ENCODE data around the gene FOLR3. TPM values are rescaled to one million over a fixed set of nuclear protein-coding genes. Genes with fewer than 3 reads are reported as not detected.
"Not testable (repeated sequence)": the region's sequence is repeated elsewhere in the genome, so short reads cannot be mapped to it uniquely, and the experiment has no call there.

Gene FOLR3
- total RNA-seq, 1 donor from 2014 or later, result not detected

GRCh38 chr11:72172043-72172442 is 36.5 kb downstream of the FOLR3 start:
- H3K36me3 Mint-ChIP-seq (ENCODE audit: low read depth); H3K27ac Mint-ChIP-seq (ENCODE audit: unreplicated experiment); DNase-seq (ENCODE audit: low spot score); H3K9me3 Mint-ChIP-seq (ENCODE audit: low read depth); H3K4me3 Mint-ChIP-seq (ENCODE audit: unreplicated experiment); H3K4me1 Mint-ChIP-seq (ENCODE audit: low read depth): not testable (repeated sequence)
- peaks cover 14% of the 10 kb centered on the region for H3K27me3 Mint-ChIP-seq (ENCODE audit: low read depth)

- H3K27me3 Mint-ChIP-seq (ENCODE audit: low read depth), result peaks cover 18% of the 10 kb centered on the region
- no peaks in the 10 kb centered on the region for H3K4me1 Mint-ChIP-seq (ENCODE audit: low read depth)
- H3K9me3 Mint-ChIP-seq (ENCODE audit: low read depth), result no peaks in the 10 kb centered on the region
- H3K27ac Mint-ChIP-seq (ENCODE audit: unreplicated experiment), result no peak overlapping the region
- peaks cover 2% of the 10 kb centered on the region for H3K36me3 Mint-ChIP-seq (ENCODE audit: low read depth)
- no peak for DNase-seq (ENCODE audit: low spot score)
- no peak for TF ChIP-seq CTCF (IDR thresholded peaks at IDR 0.05)
- H3K4me3 Mint-ChIP-seq (ENCODE audit: unreplicated experiment), result no peak overlapping the region
These were observed 37.8 kb downstream of the FOLR3 start for GRCh38 chr11:72173291-72173690.

GRCh38 chr11:72174302-72175070 is 39.0 kb downstream of the FOLR3 start:
- Mint-ChIP-seq H3K9me3 (ENCODE audit: low read depth) (no peaks in the 10 kb centered on the region), H3K4me3 (ENCODE audit: unreplicated experiment) (no peak overlapping the region), H3K4me1 (ENCODE audit: low read depth) (no peaks in the 10 kb centered on the region), H3K27ac (ENCODE audit: unreplicated experiment) (no peak overlapping the region), H3K36me3 (ENCODE audit: low read depth) (peaks cover 2% of the 10 kb centered on the region), H3K27me3 (ENCODE audit: low read depth) (peaks cover 21% of the 10 kb centered on the region)
- no peak for DNase-seq (ENCODE audit: low spot score)
- TF ChIP-seq CTCF (IDR thresholded peaks at IDR 0.05), result no peak

- Mint-ChIP-seq H3K4me1 (ENCODE audit: low read depth) (no peaks in the 10 kb centered on the region), H3K27ac (ENCODE audit: unreplicated experiment) (no peak overlapping the region), H3K4me3 (ENCODE audit: unreplicated experiment) (no peak overlapping the region), H3K9me3 (ENCODE audit: low read depth) (no peaks in the 10 kb centered on the region), H3K27me3 (ENCODE audit: low read depth) (peaks cover 28% of the 10 kb centered on the region), H3K36me3 (ENCODE audit: low read depth) (no peaks in the 10 kb centered on the region)
- DNase-seq (ENCODE audit: low spot score), result no peak
- no peak for TF ChIP-seq CTCF (IDR thresholded peaks at IDR 0.05)
These were observed 42.1 kb downstream of the FOLR3 start for GRCh38 chr11:72177656-72178055.

GRCh38 chr11:72179049-72179803 is 43.7 kb downstream of the FOLR3 start:
- H3K27ac Mint-ChIP-seq (ENCODE audit: unreplicated experiment), result no peak overlapping the region
- no peak for TF ChIP-seq CTCF (IDR thresholded peaks at IDR 0.05)
- DNase-seq (ENCODE audit: low spot score), result no peak
- peaks cover 29% of the 10 kb centered on the region for H3K27me3 Mint-ChIP-seq (ENCODE audit: low read depth)
- H3K9me3 Mint-ChIP-seq (ENCODE audit: low read depth), result no peaks in the 10 kb centered on the region
- no peak overlapping the region for H3K4me3 Mint-ChIP-seq (ENCODE audit: unreplicated experiment)
- no peaks in the 10 kb centered on the region for H3K4me1 Mint-ChIP-seq (ENCODE audit: low read depth)
- no peaks in the 10 kb centered on the region for H3K36me3 Mint-ChIP-seq (ENCODE audit: low read depth)

Data from chondrocyte (in vitro differentiated cells).